ENCODE results near the gene PTTG1.

- TF ChIP-seq POLR2A (IDR thresholded peaks at IDR 0.05): no peak
- TF ChIP-seq CTCF (IDR thresholded peaks at IDR 0.05): no peak
- no peak for TF ChIP-seq POLR2AphosphoS5 (IDR thresholded peaks at IDR 0.05)
Observed at GRCh38 chr5:160377651-160378050, 44.0 kb upstream of the PTTG1 start.
